Measurements from ENCODE around the gene KSR2.
"Not testable (repeated sequence)": the region's sequence is repeated elsewhere in the genome, so short reads cannot be mapped to it uniquely, and the experiment has no call there.

KSR2 gene

DNA sequence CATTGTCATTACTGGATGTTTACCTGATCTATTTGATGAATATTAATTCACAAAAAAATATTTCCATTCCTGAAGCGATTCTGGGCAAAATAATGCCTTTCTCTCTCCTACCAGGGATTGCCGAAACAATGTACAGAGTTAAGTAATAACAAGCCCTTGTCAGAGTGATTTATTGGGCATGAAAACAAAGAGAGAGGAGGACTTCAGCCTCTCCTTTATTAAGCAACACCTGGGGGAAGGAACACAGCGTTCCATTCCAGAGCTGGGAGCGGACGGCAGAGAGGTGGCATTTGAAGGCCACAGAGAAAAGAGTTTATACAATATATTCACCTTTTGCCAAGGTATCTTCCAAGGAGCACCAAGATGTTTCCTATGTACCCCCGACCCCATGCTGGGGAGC is 165.8 kb downstream of the KSR2 start:
- Histone ChIP-seq H3K4me3 (ENCODE audit: low read depth in 1 of 2, low read length in 1 of 2) (no peak overlapping the region), H3K27ac (no peak overlapping the region), H3K9me3 (no peaks in the 10 kb centered on the region), H3K27me3 (no peaks in the 10 kb centered on the region), H3K36me3 (no peaks in the 10 kb centered on the region), H3K4me1 (ENCODE audit: control insufficient read depth in 1 of 2, insufficient read depth in 1 of 2, low read depth in 1 of 2, low read length in 1 of 2) (no peaks in the 10 kb centered on the region)
- TF ChIP-seq, protein P1, sequence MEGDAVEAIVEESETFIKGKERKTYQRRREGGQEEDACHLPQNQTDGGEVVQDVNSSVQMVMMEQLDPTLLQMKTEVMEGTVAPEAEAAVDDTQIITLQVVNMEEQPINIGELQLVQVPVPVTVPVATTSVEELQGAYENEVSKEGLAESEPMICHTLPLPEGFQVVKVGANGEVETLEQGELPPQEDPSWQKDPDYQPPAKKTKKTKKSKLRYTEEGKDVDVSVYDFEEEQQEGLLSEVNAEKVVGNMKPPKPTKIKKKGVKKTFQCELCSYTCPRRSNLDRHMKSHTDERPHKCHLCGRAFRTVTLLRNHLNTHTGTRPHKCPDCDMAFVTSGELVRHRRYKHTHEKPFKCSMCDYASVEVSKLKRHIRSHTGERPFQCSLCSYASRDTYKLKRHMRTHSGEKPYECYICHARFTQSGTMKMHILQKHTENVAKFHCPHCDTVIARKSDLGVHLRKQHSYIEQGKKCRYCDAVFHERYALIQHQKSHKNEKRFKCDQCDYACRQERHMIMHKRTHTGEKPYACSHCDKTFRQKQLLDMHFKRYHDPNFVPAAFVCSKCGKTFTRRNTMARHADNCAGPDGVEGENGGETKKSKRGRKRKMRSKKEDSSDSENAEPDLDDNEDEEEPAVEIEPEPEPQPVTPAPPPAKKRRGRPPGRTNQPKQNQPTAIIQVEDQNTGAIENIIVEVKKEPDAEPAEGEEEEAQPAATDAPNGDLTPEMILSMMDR (IDR thresholded peaks at IDR 0.05), result no peak

- not testable (repeated sequence) for H3K27me3 ChIP-seq; H3K4me1 ChIP-seq (ENCODE audit: control insufficient read depth in 1 of 2, insufficient read depth in 1 of 2, low read depth in 1 of 2, low read length in 1 of 2); H3K27ac ChIP-seq; H3K9me3 ChIP-seq; H3K36me3 ChIP-seq; H3K4me3 ChIP-seq (ENCODE audit: low read depth in 1 of 2, low read length in 1 of 2)
Observed at GRCh38 chr12:117800711-117801110, 168.1 kb downstream of the KSR2 start.

GRCh38 chr12:117797202-117797601 is 171.6 kb downstream of the KSR2 start:
- no peaks in the 10 kb centered on the region for H3K27me3 ChIP-seq
- H3K27ac ChIP-seq, result no peak overlapping the region
- no peaks in the 10 kb centered on the region for H3K4me1 ChIP-seq (ENCODE audit: control insufficient read depth in 1 of 2, insufficient read depth in 1 of 2, low read depth in 1 of 2, low read length in 1 of 2)
- H3K9me3 ChIP-seq, result no peaks in the 10 kb centered on the region
- no peak overlapping the region for H3K4me3 ChIP-seq (ENCODE audit: low read depth in 1 of 2, low read length in 1 of 2)
- TF ChIP-seq, protein P1 (IDR thresholded peaks at IDR 0.05), result no peak
- H3K36me3 ChIP-seq, result no peaks in the 10 kb centered on the region

DNA sequence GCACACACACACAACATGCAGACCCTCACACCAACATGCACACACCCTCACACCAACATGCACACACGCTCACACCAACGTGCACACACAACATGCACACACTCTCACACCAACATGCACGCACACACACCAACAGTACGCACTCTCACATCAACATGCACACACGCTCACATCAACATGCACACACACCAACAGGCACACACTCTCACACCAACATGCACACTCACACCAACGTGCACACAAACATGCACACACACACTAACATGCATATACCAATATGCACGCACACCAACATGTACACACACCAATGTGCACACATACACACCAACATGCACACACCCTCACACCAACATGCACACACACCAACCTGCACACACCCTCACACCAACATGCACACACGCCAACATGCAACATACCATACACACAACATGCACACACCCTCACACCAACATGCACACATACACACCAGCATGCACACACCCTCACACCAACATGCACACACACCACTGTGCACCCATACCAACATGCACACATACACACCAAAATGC is 175.8 kb downstream of the KSR2 start:
- H3K27me3 ChIP-seq, result no peaks in the 10 kb centered on the region
- no peaks in the 10 kb centered on the region for H3K36me3 ChIP-seq
- H3K9me3 ChIP-seq, result no peaks in the 10 kb centered on the region
- no peaks in the 10 kb centered on the region for H3K4me1 ChIP-seq (ENCODE audit: control insufficient read depth in 1 of 2, insufficient read depth in 1 of 2, low read depth in 1 of 2, low read length in 1 of 2)
- H3K27ac ChIP-seq, result no peak overlapping the region
- TF ChIP-seq, protein P1 (IDR thresholded peaks at IDR 0.05), result no peak
- H3K4me3 ChIP-seq (ENCODE audit: low read depth in 1 of 2, low read length in 1 of 2), result no peak overlapping the region

DNA sequence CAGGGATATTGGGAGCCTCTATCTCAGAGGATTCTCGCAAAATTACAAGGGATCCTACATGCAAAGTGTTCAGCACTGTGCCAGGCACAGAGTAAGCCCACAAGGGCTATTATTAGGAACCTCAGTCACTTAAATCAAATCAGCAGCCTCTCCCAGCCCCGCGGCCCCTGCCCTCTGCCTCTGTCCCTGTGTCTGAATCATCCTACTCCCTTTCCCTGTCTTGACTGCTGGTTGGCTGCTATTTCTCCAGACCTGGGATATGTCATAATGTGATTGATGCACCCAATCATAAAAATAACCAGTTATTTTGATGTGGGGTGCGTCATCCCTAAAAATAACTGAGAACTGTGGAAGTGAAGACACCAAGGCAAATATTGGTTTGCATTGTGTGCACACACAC is 176.3 kb downstream of the KSR2 start:
- no peaks in the 10 kb centered on the region for H3K36me3 ChIP-seq
- no peak overlapping the region for H3K4me3 ChIP-seq (ENCODE audit: low read depth in 1 of 2, low read length in 1 of 2)
- H3K27me3 ChIP-seq, result no peaks in the 10 kb centered on the region
- H3K9me3 ChIP-seq, result no peaks in the 10 kb centered on the region
- TF ChIP-seq, protein P1 (IDR thresholded peaks at IDR 0.05), result no peak
- H3K4me1 ChIP-seq (ENCODE audit: control insufficient read depth in 1 of 2, insufficient read depth in 1 of 2, low read depth in 1 of 2, low read length in 1 of 2), result no peaks in the 10 kb centered on the region
- H3K27ac ChIP-seq, result no peak overlapping the region

DNA sequence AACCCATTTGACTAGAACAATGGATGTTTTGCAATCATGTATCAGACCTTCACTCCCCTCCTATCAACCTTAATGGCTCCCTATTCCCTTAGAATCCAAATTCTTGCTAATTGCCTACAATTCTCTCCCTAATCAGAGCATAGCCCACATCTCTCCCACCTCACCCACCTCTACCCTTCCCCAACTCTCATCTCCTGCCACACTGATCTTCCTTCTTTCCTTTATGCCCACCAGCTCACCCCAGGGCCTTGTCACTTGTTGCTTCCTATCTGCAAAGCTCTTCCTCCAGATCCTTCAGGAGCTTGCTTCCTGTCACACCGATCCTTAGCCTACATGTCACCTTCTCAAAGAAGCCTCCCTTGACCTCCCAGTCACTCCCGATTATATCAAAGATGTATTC is 177.8 kb downstream of the KSR2 start:
- no peaks in the 10 kb centered on the region for H3K27me3 ChIP-seq
- H3K9me3 ChIP-seq, result no peaks in the 10 kb centered on the region
- H3K36me3 ChIP-seq, result no peaks in the 10 kb centered on the region
- TF ChIP-seq, protein P1 (IDR thresholded peaks at IDR 0.05), result no peak
- no peaks in the 10 kb centered on the region for H3K4me1 ChIP-seq (ENCODE audit: control insufficient read depth in 1 of 2, insufficient read depth in 1 of 2, low read depth in 1 of 2, low read length in 1 of 2)
- H3K4me3 ChIP-seq (ENCODE audit: low read depth in 1 of 2, low read length in 1 of 2), result no peak overlapping the region
- no peak overlapping the region for H3K27ac ChIP-seq

All from neutrophil (primary cell).